Omental fat pad (tissue), 4 donors: ENCODE measurements around the gene ECM1. TPM values are rescaled to one million over a fixed set of nuclear protein-coding genes. Genes with fewer than 3 reads are reported as not detected.

Experiments
- ATAC-seq: fragments of 150-250 bp; one replicate; pipeline ENCODE4 v1.9.1; 2016; ENCODE audit warnings: mild to moderate bottlenecking, moderate library complexity; ENCODE audit not compliant: low FRiP score
- DNase-seq: peaks from one replicate; pipeline ENCODE4 v3.0.0-alpha.2; 2019; ENCODE audit warnings: low spot score
- CTCF ChIP-seq, 3 donors: fragments of 450-650 bp; IDR thresholded peaks; one replicate each; pipeline ENCODE4 v1.5.1; 2016 to 2017; ENCODE audit warnings: antibody characterized with exemption in 3 of 3, mild to moderate bottlenecking in 3 of 3, moderate library complexity in 2 of 3
- total RNA-seq, 4 donors: library from RNA; depleted of rRNA; stranded (reverse); fragments of >200 nt; gene quantifications; one replicate each; pipeline ENCODE4 v1.1.0, GENCODE V29; 2016

Gene ECM1
- total RNA-seq, 4 donors from 2014 or later = 10.8 to 24.8 (median 18.5) TPM

- ATAC-seq (peak; percentile 67), DNase-seq (peak; percentile 77)
- no peak for TF ChIP-seq CTCF (IDR thresholded peaks at IDR 0.05)
Observed at GRCh38 chr1:150552128-150552910, 44.4 kb downstream of the ECM1 start.

DNA sequence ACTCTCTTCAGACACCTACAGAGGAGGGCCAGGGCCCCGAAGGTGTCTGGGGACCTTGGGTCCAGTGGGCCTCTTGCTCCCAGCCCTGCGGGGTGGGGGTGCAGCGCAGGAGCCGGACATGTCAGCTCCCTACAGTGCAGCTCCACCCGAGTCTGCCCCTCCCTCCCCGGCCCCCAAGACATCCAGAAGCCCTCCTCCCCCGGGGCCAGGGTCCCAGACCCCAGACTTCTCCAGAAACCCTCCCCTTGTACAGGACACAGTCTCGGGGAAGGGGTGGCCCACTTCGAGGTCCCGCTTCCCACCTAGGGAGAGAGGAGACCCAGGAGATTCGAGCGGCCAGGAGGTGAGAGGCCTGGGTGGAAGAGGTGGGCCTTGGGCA, 45.0 kb downstream of the ECM1 start:
- no peak for TF ChIP-seq CTCF (IDR thresholded peaks at IDR 0.05)
- DNase-seq (no peak), ATAC-seq (no peak)

- TF ChIP-seq CTCF (IDR thresholded peaks at IDR 0.05) = no peak
- DNase-seq (no peak), ATAC-seq (no peak)
Observed at GRCh38 chr1:150553392-150554085, 45.6 kb downstream of the ECM1 start.

DNA sequence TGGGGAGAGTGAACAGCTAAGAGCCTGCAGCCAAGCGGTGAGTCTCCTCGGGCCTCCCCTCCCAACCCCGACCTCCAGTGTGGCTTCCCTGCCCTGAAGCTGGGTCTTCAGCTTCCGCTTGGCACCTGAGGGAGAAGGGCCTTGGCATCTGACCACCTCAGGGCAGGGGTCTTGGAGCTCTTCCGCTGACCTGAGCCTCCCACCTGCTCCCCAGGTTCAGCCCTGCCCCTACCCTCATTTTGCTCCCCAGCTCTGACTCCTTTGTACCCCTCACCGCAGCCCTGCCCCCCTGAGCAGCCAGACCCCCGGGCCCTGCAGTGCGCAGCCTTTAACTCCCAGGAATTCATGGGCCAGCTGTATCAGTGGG, 46.2 kb downstream of the ECM1 start:
- no peak for TF ChIP-seq CTCF (IDR thresholded peaks at IDR 0.05)
- no peak for ATAC-seq
- no peak for DNase-seq

- no peak for ATAC-seq
- TF ChIP-seq CTCF (IDR thresholded peaks at IDR 0.05) = no peak
- DNase-seq = no peak
Observed at GRCh38 chr1:150555198-150555970, 47.5 kb downstream of the ECM1 start.

- no peak for TF ChIP-seq CTCF (IDR thresholded peaks at IDR 0.05)
- ATAC-seq (no peak), DNase-seq (no peak)
Observed at GRCh38 chr1:150555971-150556865, 48.3 kb downstream of the ECM1 start.
